PC-3 (cell line): ENCODE measurements around the gene YJEFN3. TPM values are rescaled to one million over a fixed set of nuclear protein-coding genes. Genes with fewer than 3 reads are reported as not detected.

Experiments
- ATAC-seq: fragments of 200-7000 bp; cut with Tn5 transposase; 2 replicates; pipeline ENCODE4 v1.9.1; 2020; ENCODE audit warnings: mild to moderate bottlenecking, moderate library complexity
- BruUV-seq: library from RNA; stranded (reverse); fragments of 400-500 nt; replicated peaks from 2 replicates; lab custom pipeline; 2021; lab: Mats Ljungman, UMichigan
- CTCF ChIA-PET: fragments of 300-600 bp; sonication (Branson Sonifier 250); formaldehyde crosslinking; loops from one replicate; lab custom pipeline; 2022; ENCODE audit warnings: antibody characterized with exemption; lab: Charles Lee
- POLR2A ChIA-PET: fragments of 300-600 bp; sonication (Branson Sonifier 250); formaldehyde crosslinking; loops from one replicate; lab custom pipeline; 2022; ENCODE audit warnings: antibody characterized with exemption; ENCODE audit not compliant: unreplicated experiment; lab: Charles Lee
- DNase-seq: peaks from one replicate; pipeline ENCODE4 v3.0.0-alpha.2; 2015
- H2AFZ ChIP-seq: fragments of 300-600 bp; sonication (generic); 2 replicates; pipeline ENCODE4 v1.6.0; 2016; ENCODE audit warnings: antibody characterized with exemption, low read length
- H3F3A ChIP-seq: fragments of 300-600 bp; sonication (generic); one replicate; pipeline ENCODE4 v1.6.0; 2017; ENCODE audit warnings: antibody characterized with exemption, low read length, control low read depth, mild to moderate bottlenecking; ENCODE audit not compliant: unreplicated experiment
- H3K27ac ChIP-seq: fragments of 300-600 bp; sonication (generic); 2 replicates; pipeline ENCODE4 v1.5.1; 2016; ENCODE audit warnings: mild to moderate bottlenecking, low read length
- H3K27me3 ChIP-seq: fragments of 300-600 bp; sonication (generic); 2 replicates; pipeline ENCODE4 v1.6.1; 2016; ENCODE audit warnings: low read length, mixed read lengths
- H3K36me3 ChIP-seq: fragments of 300-600 bp; sonication (generic); 2 replicates; pipeline ENCODE4 v1.6.1; 2016; ENCODE audit warnings: low read depth, mixed run types, low read length, mixed read lengths
- H3K4me1 ChIP-seq: fragments of 300-600 bp; sonication (generic); 2 replicates; pipeline ENCODE4 v1.5.1; 2016; ENCODE audit warnings: low read length; ENCODE audit not compliant: insufficient read depth
- H3K4me2 ChIP-seq: fragments of 300-600 bp; sonication (generic); 2 replicates; pipeline ENCODE4 v1.6.0; 2016; ENCODE audit warnings: low read length
- H3K4me3 ChIP-seq: fragments of 300-600 bp; sonication (generic); 2 replicates; pipeline ENCODE4 v1.5.1; 2016; ENCODE audit warnings: mild to moderate bottlenecking, low read length, mixed read lengths
- H3K79me2 ChIP-seq: fragments of 300-600 bp; sonication (generic); 2 replicates; pipeline ENCODE4 v1.6.1; 2017; ENCODE audit warnings: low read length, mixed read lengths
- H3K9ac ChIP-seq: fragments of 300-600 bp; sonication (generic); 2 replicates; pipeline ENCODE4 v1.6.0; 2016; ENCODE audit warnings: mild to moderate bottlenecking, low read length
- H3K9me2 ChIP-seq: fragments of 300-600 bp; sonication (generic); replicated peaks from 2 replicates; pipeline ENCODE4 v1.6.1; 2016; ENCODE audit warnings: mixed run types, low read length, mixed read lengths
- H3K9me3 ChIP-seq: fragments of 300-600 bp; sonication (generic); 2 replicates; pipeline ENCODE4 v1.6.1; 2016; ENCODE audit warnings: low read length, mixed read lengths
- H4K20me1 ChIP-seq: fragments of 300-600 bp; sonication (generic); 2 replicates; pipeline ENCODE4 v1.6.1; 2016; ENCODE audit warnings: low read length, mixed read lengths
- CTCF ChIP-seq: fragments of 300-600 bp; sonication (generic); conservative IDR thresholded peaks from 2 replicates; pipeline ENCODE4 v1.5.1; 2017; ENCODE audit warnings: antibody characterized with exemption, low read depth, mild to moderate bottlenecking, low read length
- EZH2 ChIP-seq: fragments of 300-600 bp; sonication (generic); IDR thresholded peaks from one replicate; pipeline ENCODE4 v1.6.1; 2017; ENCODE audit warnings: antibody characterized with exemption, mild to moderate bottlenecking, low read length; ENCODE audit not compliant: unreplicated experiment
- EZH2phosphoT487 ChIP-seq: fragments of 300-600 bp; sonication (generic); IDR thresholded peaks from 2 replicates; pipeline ENCODE4 v1.6.1; 2018; ENCODE audit warnings: mild to moderate bottlenecking, antibody characterized with exemption, low read length, borderline replicate concordance
- intact Hi-C: fragments of 100-400 bp; cut with micrococcal nuclease; formaldehyde crosslinking; loops from 2 replicates; pipeline ENCODE4 v1.9.0; 2023
- total RNA-seq: library from RNA; depleted of rRNA; stranded (reverse); fragments of >200 nt; gene quantifications from 2 replicates; pipeline ENCODE4 v1.2.3, GENCODE V29; 2014

The YJEFN3 gene
- total RNA-seq, 1 experiment from 2014 or later, result 8.1 TPM

- no peaks in the 10 kb centered on the region for H3K79me2 ChIP-seq
- ATAC-seq (no peak), DNase-seq (no peak)
- no peaks in the 10 kb centered on the region for H3K27me3 ChIP-seq
- no peak overlapping the region for H3K9ac ChIP-seq
- no TSS peak for BruUV-seq
- no peak overlapping the region for H3K27ac ChIP-seq
- no peak overlapping the region for H2AFZ ChIP-seq
- H3K4me1 ChIP-seq, result peaks cover 9% of the 10 kb centered on the region; the same call in 1 of the 2 replicates
- no peak overlapping the region for H3K4me3 ChIP-seq
- no peaks in the 10 kb centered on the region for H3K9me2 ChIP-seq
- H3K9me3 ChIP-seq, result no peaks in the 10 kb centered on the region
- POLR2A ChIA-PET, result interaction anchor here (0.6 kb wide), 1 partner anchor 11 kb away, joined by 3 read pairs; no protein-coding TSS in a partner anchor
- TF ChIP-seq EZH2, result no peak
- no peak for TF ChIP-seq EZH2phosphoT487
- no peak for TF ChIP-seq CTCF
- H3K4me2 ChIP-seq, result peak overlapping the region; percentile 86; the same call in 1 of the 2 replicates
- H4K20me1 ChIP-seq, result no peaks in the 10 kb centered on the region
- H3K36me3 ChIP-seq, result no peaks in the 10 kb centered on the region
- CTCF ChIA-PET, result interaction anchor here (1.0 kb wide), 1 partner anchor 11 kb away, joined by 4 read pairs; no protein-coding TSS in a partner anchor
- intact Hi-C loops, result no loop called here
- no peaks in the 10 kb centered on the region for H3F3A ChIP-seq
Measured at GRCh38 chr19:19541616-19542015, 12.9 kb downstream of the YJEFN3 start.

GRCh38 chr19:19542507-19542906 lies 13.8 kb downstream of the YJEFN3 start:
- Histone ChIP-seq H2AFZ (no peak overlapping the region), H3F3A (no peaks in the 10 kb centered on the region), H3K9me2 (no peaks in the 10 kb centered on the region), H4K20me1 (no peaks in the 10 kb centered on the region), H3K9me3 (no peaks in the 10 kb centered on the region), H3K27me3 (no peaks in the 10 kb centered on the region), H3K27ac (no peak overlapping the region), H3K36me3 (no peaks in the 10 kb centered on the region), H3K4me3 (no peak overlapping the region), H3K4me2 (no peak overlapping the region), H3K9ac (no peak overlapping the region), H3K79me2 (no peaks in the 10 kb centered on the region), H3K4me1 (peaks cover 9% of the 10 kb centered on the region; the same call in 1 of the 2 replicates)
- DNase-seq (no peak), ATAC-seq (no peak)
- CTCF ChIA-PET, result no interaction called here
- POLR2A ChIA-PET, result no interaction called here
- intact Hi-C loops, result no loop called here
- BruUV-seq, result no TSS peak
- TF ChIP-seq EZH2 (no peak), EZH2phosphoT487 (no peak), CTCF (no peak)

GRCh38 chr19:19543101-19543500 lies 14.4 kb downstream of the YJEFN3 start:
- H3F3A ChIP-seq, result no peaks in the 10 kb centered on the region
- no peak overlapping the region for H3K9ac ChIP-seq
- POLR2A ChIA-PET, result no interaction called here
- no peak overlapping the region for H3K27ac ChIP-seq
- no peaks in the 10 kb centered on the region for H3K9me3 ChIP-seq
- H4K20me1 ChIP-seq, result no peaks in the 10 kb centered on the region
- no peaks in the 10 kb centered on the region for H3K79me2 ChIP-seq
- no peaks in the 10 kb centered on the region for H3K27me3 ChIP-seq
- H3K36me3 ChIP-seq, result no peaks in the 10 kb centered on the region
- H3K9me2 ChIP-seq, result no peaks in the 10 kb centered on the region
- TF ChIP-seq EZH2phosphoT487 (no peak), CTCF (no peak), EZH2 (no peak)
- CTCF ChIA-PET, result interaction anchor here (0.5 kb wide), 1 partner anchor 70 kb away, joined by 5 read pairs; no protein-coding TSS in a partner anchor
- BruUV-seq, result no TSS peak
- H2AFZ ChIP-seq, result no peak overlapping the region
- no peak overlapping the region for H3K4me2 ChIP-seq
- intact Hi-C loops, result no loop called here
- H3K4me1 ChIP-seq, result peaks cover 9% of the 10 kb centered on the region; the same call in 1 of the 2 replicates
- H3K4me3 ChIP-seq, result no peak overlapping the region
- ATAC-seq (no peak), DNase-seq (no peak)
